ENCODE data around the gene RASSF5.

Gene RASSF5

GRCh38 chr1:206518206-206518605 is 10.9 kb downstream of the RASSF5 start:
- no peak for DNase-seq

DNA sequence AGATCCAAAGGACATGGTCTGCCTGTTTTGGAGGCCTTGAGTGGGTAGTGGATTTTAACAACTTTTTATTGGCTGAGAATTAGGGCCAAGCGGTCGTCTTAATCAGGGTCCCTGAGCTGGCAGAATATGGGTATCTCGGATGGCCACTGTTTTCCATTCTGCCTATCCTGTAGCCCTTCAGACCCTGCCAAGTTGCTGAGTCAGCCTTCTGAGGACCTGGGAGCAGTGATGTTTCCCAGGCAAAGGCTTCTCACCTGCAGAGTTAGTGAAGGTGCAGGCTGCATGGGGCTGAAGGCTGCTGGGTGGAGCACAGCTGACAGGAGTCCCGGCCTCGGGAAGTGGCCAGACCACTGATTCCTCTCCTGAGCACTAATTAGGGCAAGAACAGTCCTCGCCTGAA is 11.4 kb downstream of the RASSF5 start:
- no peak for DNase-seq

DNA sequence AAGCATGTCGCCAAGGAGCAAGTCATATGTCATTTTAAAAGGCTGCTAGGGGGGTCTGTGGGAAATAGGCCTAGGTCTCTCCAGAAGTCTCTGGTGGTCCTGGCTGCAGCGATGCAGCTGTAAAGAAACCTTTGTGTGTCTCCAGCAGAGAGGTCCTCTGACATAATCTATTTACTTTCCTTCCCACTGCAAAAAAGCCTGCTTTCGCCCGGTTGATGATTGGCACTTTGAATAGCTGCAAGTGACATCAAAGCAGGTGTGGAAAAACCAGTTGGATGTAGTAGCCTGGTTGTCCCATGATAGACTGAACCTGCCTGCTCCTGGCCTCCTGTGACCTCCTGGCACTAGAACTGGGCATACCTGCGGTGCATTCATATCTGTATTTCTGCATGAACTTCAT is 13.8 kb downstream of the RASSF5 start:
- no peak for DNase-seq

DNA sequence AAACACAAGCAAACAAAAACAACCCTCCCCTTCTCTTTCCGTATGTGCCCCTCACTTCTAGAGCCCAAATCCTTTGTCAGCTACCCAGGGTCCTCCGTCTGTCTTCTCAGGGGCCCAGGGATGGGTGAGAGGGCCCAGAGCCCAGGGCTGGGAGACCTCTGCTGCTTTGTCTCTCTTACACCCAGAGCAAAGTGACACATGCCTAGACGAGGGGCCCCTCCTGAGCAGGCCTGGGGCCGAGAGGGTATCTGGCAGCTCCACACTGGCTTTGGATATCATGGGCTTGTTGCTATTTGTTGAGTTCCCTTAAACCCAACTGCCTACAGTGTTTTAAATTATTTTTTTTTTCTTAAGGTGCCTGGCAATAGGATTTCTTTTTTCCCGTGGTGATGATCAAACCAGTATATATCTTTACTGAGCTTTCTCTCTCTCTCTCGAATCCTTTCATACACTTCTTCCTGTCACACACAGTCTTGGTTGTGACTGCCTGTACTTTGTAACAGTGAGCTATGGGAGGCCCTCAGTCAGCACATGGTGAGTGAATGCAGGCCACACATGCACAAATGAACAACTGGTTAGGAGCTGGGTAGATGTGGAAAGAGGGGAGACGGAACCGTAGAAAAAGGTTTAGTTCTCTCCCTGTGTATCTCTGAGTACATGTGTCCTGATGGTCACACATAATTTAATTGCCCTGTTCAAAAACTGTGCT is 14.5 kb downstream of the RASSF5 start:
- DNase-seq, result no peak

DNA sequence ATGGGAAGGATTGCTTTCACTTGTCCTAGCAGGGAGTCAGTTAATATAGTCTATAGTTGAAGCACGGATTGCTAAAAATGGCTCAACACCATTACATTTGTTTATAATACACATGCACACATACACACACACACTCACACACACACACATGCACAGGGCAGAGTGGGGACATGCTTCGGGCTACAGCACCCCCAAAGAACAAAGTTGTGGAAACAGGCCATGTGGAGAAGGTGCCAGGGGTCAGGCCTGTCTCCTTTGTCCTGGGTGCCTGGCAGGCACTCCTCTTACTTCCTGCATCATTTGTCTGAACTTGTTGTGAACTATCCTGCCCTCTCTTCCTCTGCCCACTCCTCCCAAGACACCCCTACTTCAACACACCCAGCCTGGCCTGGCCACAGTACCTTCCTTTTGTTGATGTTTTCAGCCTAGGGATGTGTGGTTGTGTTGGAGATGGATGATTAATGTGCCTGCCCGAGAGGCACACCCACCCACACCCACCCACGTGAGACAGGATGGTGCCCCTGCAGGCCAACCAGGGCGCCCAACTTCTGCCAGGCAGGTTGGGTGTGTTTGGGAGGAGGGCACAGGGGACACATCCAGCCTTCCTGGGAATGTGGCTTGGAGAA is 17.5 kb downstream of the RASSF5 start:
- no peak for DNase-seq

DNA sequence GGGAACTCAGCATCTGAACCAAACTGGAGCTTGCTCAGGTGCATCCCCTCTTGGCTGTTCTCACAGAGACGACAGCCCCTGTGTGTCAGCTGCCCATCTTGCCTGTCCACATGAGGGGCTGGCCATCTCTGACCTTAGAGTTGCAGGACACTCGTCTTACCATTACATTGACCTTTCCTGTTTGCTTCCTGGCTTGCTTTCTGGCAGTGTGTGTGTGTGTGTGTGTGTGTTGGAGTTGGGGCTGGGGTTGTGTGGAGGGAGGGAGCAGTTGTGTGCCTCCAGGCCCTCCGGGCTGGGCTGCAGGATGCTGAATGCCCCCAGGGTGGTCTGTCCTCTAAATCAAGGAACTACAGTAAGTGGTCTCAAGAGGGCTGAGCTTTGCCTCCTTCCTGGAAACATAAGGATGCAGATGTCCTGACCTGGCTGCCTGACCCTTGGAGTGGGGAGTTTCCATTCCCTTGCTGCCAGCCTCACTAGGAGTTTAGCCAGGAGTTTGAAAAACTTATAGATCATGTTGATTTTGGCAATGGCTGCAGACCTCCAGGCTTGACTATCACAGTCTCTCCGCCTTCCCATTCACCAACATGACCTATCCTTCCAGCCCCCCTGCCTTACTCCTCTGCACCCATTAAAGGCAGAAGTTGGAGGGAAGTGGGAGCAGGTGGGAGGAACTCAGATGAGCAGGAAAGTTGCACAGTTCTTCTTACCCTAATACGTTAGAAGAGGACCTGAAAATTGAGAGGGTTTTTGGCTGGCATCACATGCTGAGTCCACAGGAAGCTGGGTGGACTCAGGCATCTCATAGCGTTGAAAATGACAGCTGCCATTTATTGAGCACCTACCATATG is 19.0 kb downstream of the RASSF5 start:
- DNase-seq, result no peak

GRCh38 chr1:206529425-206529824 is 22.1 kb downstream of the RASSF5 start:
- DNase-seq, result no peak

- no peak for DNase-seq
These were observed 25.0 kb downstream of the RASSF5 start for GRCh38 chr1:206532368-206532767.

- no peak for DNase-seq
These were observed 27.2 kb downstream of the RASSF5 start for GRCh38 chr1:206534552-206534951.

DNA sequence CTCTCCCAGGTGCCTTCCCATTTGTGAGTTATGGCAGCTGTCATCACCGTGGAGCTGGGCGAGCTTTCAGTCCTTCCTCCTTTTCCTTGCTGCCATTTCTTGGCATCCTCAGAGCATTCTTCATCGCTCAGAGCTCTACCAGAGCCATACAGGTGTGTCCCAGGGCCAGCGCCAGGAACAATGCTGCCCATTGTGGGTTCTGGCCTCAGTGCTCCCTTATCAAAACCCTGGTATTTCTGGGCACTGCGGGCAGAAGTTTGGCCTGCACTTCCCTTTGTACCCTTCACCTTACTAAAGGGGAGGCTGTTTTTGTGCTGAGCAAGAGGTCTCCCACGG is 28.5 kb downstream of the RASSF5 start:
- DNase-seq, result no peak

DNA sequence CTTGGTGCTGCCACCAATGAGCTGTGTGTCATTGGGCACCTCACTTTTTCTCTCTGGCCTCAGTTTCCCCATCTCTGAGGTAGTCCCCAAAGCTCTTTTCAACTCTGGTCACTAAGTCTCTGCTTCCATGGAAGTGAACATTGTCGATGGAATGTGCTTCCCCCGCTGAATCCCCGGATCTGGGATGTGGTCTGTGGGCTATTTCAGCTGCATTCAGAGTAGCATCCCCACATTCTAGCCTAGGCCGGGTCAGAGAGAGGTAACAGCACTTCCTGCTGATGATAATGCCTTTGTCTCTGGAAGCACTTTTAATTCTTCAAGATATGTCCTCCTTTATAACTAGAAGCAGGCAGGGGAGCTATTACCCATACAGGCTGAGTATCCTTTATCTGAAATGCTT is 29.8 kb downstream of the RASSF5 start:
- DNase-seq, result no peak

- no peak for DNase-seq
These were observed 30.9 kb downstream of the RASSF5 start for GRCh38 chr1:206538086-206538770.

- no peak for DNase-seq
These were observed 31.7 kb downstream of the RASSF5 start for GRCh38 chr1:206538901-206539640.

- no peak for DNase-seq
These were observed 32.9 kb downstream of the RASSF5 start for GRCh38 chr1:206540044-206540780.

DNA sequence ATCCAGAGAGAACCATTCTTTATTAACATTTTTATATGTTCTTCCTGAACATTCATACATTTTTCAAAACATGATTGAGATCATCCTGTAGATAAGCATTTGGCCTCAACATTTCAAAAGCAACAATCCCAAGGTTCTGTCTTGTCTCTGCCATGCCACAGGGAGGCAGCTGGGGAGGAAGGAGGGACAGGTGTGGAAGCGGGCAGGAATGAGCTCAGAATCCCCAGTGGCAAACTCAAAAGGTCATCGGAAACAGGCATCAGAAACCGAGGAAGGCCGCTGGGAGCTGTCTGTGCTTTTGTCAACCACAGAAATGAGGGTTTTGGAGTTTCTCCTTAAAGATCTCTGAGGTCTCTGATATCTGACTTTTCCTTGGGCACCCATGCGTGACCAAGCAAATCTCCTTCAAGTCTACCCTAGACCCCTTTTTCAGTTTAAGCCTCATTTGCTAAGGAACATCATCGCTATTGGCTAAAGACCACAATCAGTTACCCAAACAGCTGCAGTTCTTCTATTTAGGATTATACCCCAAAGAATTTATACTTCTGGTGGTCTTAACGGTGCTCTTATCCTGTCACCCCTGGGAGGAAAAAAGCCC is 34.0 kb downstream of the RASSF5 start:
- DNase-seq, result no peak

DNA sequence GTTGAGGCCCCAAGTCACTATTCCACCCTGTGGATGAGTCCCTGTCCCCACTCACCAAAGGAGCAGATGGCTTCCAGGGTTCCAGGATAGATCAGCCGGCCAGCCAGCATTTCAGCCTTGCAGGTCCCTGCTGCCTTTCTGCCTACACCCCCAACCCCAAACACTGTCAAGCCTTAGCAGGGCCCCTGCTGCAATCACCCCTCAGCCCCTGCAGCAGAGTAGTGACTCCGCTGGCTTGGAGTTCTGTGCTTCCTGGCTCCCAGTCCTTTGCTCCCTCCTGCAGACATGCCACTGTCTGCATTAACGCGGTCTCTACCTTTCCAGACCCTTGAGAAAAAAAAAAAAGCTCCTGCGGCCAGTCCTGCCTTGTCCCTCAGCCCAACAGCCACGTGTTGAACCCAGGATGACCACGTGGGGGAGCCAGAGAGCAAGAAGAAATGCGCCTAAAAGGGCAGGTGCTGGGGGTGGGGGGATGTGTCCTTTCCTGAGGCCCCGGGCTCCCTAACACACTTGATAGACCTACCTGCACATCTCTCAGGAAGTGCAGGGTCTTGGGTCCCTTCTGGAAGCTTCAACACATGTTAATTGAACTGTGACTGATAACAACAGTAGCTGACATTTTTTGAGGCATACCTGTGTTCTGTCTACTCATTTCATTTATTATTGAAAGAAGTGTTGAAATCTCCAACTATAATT is 37.4 kb downstream of the RASSF5 start:
- peak; percentile 35 for DNase-seq

DNA sequence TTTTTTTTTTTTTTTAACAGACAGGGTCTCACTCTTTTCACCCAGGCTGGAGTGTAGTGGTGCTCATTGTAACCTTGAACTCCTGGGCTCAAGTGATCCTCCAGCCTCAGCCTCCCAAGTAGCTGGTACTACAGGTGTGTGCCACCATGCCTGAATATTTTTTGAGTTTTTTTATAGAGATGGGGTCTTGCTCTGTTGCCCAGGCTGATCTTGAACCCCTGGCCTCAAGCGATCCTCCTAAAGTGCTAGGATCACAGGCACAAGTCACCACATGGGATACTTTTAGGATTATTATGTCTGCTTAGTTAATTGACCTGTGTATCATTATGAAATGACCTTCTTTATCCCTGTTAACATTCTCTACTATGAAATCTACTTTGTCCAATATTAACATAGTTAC is 38.0 kb downstream of the RASSF5 start:
- no peak for DNase-seq

DNA sequence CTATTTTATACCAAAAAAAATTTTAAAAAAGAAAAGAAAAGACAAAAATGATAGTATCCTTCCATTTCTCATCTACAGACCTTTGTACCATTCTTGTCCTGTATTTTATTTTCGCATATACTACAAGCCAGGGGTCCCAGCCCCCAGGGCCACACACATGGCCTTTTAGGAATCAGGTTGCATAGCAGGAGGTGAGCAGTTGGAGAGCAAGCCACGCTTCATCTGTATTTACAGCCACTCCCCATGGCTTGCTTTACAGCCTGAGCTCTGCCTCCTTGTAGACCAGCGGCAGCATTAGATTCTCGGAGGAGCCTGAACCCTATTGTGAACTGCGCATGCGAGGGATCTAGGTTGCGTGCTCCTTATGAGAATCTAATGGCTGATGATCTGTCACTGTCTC is 39.8 kb downstream of the RASSF5 start:
- DNase-seq, result no peak

- no peak for DNase-seq
These were observed 43.1 kb downstream of the RASSF5 start for GRCh38 chr1:206550446-206550845.

GRCh38 chr1:206551296-206551985 is 44.1 kb downstream of the RASSF5 start:
- no peak for DNase-seq

Data from T1000 (cell line).